GM21529 (cell line): ENCODE measurements around the gene BRK1.
"Not testable (repeated sequence)": the region's sequence is repeated elsewhere in the genome, so short reads cannot be mapped to it uniquely, and the experiment has no call there.

ENCODE experiments used
- ATAC-seq: cut with Tn5 transposase; IDR thresholded peaks from one replicate; pipeline ENCODE4 v1.9.1; 2021; ENCODE audit not compliant: unreplicated experiment

Gene BRK1

GRCh38 chr3:10176150-10176549 lies 60.7 kb downstream of the BRK1 start:
- ATAC-seq = not testable (repeated sequence)
